Fibroblast of villous mesenchyme (primary cell): ENCODE results near the gene NOTO. TPM values are rescaled to one million over a fixed set of nuclear protein-coding genes. Genes with fewer than 3 reads are reported as not detected.

ENCODE experiments used
- DNase-seq: peaks from one replicate; pipeline ENCODE4 v3.0.0-alpha.2; 2010; ENCODE audit warnings: low read depth
- H3K4me3 ChIP-seq: 2 replicates; pipeline ENCODE4 v1.5.1; 2011; ENCODE audit warnings: low read depth, mild to moderate bottlenecking, low read length
- CTCF ChIP-seq: IDR thresholded peaks from 2 replicates; pipeline ENCODE4 v1.5.1; 2012; ENCODE audit warnings: low read depth, mild to moderate bottlenecking, low read length; ENCODE audit not compliant: insufficient read depth
- total RNA-seq: library from RNA; depleted of rRNA; stranded (reverse); fragments of >200 nt; gene quantifications from 2 replicates; pipeline ENCODE4 v1.2.3, GENCODE V29; 2012

The NOTO gene
- total RNA-seq, 1 donor = not detected

GRCh38 chr2:73235315-73236028 is 33.1 kb downstream of the NOTO start:
- DNase-seq = no peak
- no peak for TF ChIP-seq CTCF
- H3K4me3 ChIP-seq = peak overlapping the region; percentile 85

- TF ChIP-seq CTCF = no peak
- H3K4me3 ChIP-seq = no peak overlapping the region
- DNase-seq = no peak
Observed at GRCh38 chr2:73237168-73237567, 34.8 kb downstream of the NOTO start.

GRCh38 chr2:73238149-73238548 is 35.8 kb downstream of the NOTO start:
- H3K4me3 ChIP-seq = no peak overlapping the region
- DNase-seq = no peak
- no peak for TF ChIP-seq CTCF

GRCh38 chr2:73238976-73239375 is 36.6 kb downstream of the NOTO start:
- no peak for DNase-seq
- TF ChIP-seq CTCF = no peak
- H3K4me3 ChIP-seq = no peak overlapping the region

GRCh38 chr2:73239776-73240175 is 37.4 kb downstream of the NOTO start:
- peak; percentile 62 for DNase-seq
- no peak overlapping the region for H3K4me3 ChIP-seq
- TF ChIP-seq CTCF = no peak

- H3K4me3 ChIP-seq = no peak overlapping the region
- no peak for TF ChIP-seq CTCF
- DNase-seq = peak; percentile 56
Observed at GRCh38 chr2:73243884-73244570, 41.7 kb downstream of the NOTO start.
